Activated naive CD8-positive, alpha-beta T cell (primary cell): ENCODE data around the gene RASSF1.

Experiments
- H3K27ac Mint-ChIP-seq: one replicate; pipeline ENCODE4 v1.8.0; 2021; ENCODE audit warnings: mixed read lengths
- H3K27me3 Mint-ChIP-seq: one replicate; pipeline ENCODE4 v1.8.0; 2021; ENCODE audit warnings: mixed read lengths
- H3K36me3 Mint-ChIP-seq: one replicate; pipeline ENCODE4 v1.8.0; 2021; ENCODE audit warnings: mixed read lengths
- H3K4me1 Mint-ChIP-seq: one replicate; pipeline ENCODE4 v1.8.0; 2021; ENCODE audit warnings: low read depth, mixed read lengths
- H3K4me3 Mint-ChIP-seq: one replicate; pipeline ENCODE4 v1.8.0; 2021; ENCODE audit warnings: mild to moderate bottlenecking, mixed read lengths
- H3K9me3 Mint-ChIP-seq: one replicate; pipeline ENCODE4 v1.8.0; 2021; ENCODE audit warnings: low read depth, mixed read lengths

Gene RASSF1

DNA sequence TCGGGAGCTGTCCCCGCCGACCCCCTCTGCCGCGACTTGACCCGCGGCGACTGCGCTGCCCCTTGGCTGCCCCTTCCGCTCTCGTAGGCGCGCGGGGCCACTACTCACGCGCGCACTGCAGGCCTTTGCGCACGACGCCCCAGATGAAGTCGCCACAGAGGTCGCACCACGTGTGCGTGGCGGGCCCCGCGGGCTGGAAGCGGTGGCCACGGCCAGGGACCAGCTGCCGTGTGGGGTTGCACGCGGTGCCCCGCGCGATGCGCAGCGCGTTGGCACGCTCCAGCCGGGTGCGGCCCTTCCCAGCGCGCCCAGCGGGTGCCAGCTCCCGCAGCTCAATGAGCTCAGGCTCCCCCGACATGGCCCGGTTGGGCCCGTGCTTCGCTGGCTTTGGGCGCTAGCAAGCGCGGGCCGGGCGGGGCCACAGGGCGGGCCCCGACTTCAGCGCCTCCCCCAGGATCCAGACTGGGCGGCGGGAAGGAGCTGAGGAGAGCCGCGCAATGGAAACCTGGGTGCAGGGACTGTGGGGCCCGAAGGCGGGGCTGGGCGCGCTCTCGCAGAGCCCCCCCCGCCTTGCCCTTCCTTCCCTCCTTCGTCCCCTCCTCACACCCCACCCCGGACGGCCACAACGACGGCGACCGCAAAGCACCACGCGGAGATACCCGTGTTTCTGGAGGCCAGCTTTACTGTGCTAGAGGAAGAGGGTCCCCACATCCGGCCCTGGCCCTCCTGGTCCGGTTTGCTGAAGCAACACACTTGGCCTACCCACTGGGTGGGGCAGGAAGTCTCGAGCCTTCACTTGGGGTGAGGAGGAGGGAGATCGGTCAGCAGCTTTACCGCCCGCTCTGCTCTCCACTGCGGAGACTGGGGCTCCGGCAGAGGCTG lies at the start of gene RASSF1:
TSS of gene RASSF1 (minus strand) at position 389 of the 882 bp plus-strand sequence. CDS start at position 358, 31 bp downstream.
- Mint-ChIP-seq H3K4me3 (peak within 1 kb of the TSS; percentile 99), H3K27me3 (no peaks in the 10 kb centered on the region), H3K9me3 (no peaks in the 10 kb centered on the region), H3K27ac (peak within 1 kb of the TSS; percentile 99), H3K36me3 (no peaks in the 10 kb centered on the region), H3K4me1 (peaks cover 43% of the 10 kb centered on the region)

DNA sequence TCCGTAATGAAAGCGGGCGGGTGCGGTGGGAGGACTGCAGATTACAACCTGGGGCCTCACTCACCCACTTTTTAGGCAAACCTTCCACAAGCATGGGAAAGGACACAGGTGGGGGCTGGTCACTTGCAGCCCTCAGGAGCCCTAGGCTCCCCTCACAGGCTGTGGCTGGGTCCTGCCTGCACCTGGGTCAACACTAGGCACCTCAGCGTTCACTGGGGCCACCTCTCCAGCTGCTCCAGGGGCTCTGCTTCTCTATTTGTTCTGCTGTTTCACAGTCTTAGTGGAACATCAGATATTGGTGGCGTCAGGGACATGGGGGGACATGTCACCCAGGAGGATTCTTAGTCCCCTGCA lies 48.8 kb upstream of the RASSF1 start:
- no peaks in the 10 kb centered on the region for H3K36me3 Mint-ChIP-seq
- no peak overlapping the region for H3K27ac Mint-ChIP-seq
- no peak overlapping the region for H3K4me3 Mint-ChIP-seq
- H3K9me3 Mint-ChIP-seq = no peaks in the 10 kb centered on the region
- H3K27me3 Mint-ChIP-seq = no peaks in the 10 kb centered on the region
- H3K4me1 Mint-ChIP-seq = no peaks in the 10 kb centered on the region

GRCh38 chr3:50388720-50389413 lies 48.2 kb upstream of the RASSF1 start:
- Mint-ChIP-seq H3K4me3 (no peak overlapping the region), H3K9me3 (no peaks in the 10 kb centered on the region), H3K27ac (no peak overlapping the region)

GRCh38 chr3:50388016-50388719 lies 47.5 kb upstream of the RASSF1 start:
- Mint-ChIP-seq H3K4me3 (no peak overlapping the region), H3K9me3 (no peaks in the 10 kb centered on the region), H3K27ac (no peak overlapping the region), H3K27me3 (no peaks in the 10 kb centered on the region), H3K4me1 (no peaks in the 10 kb centered on the region), H3K36me3 (no peaks in the 10 kb centered on the region)

More at GRCh38 chr3:50388720-50389413, 48.2 kb upstream of the RASSF1 start:
- H3K27me3 Mint-ChIP-seq = no peaks in the 10 kb centered on the region
- no peaks in the 10 kb centered on the region for H3K4me1 Mint-ChIP-seq
- H3K36me3 Mint-ChIP-seq = no peaks in the 10 kb centered on the region

DNA sequence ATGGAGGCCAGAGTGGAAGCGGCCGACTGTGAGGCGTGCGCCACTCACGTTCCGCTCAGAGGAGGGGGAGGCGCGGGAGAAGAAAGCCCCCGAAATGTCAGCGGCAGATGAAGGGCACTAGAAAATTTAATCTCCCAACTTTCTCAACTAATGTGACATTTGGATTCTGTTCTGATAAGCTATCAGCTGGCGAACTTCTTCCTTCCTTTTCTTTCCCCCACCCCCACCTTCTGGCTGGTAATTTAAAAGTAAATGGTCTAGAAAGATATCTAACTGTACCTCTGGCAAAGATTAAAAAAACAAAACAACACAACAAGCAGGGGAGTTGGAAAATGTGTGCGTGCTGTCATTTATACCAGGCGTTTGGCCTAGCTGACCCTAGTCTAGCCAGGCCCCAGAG lies 45.1 kb upstream of the RASSF1 start:
- no peaks in the 10 kb centered on the region for H3K36me3 Mint-ChIP-seq
- no peak overlapping the region for H3K27ac Mint-ChIP-seq
- no peaks in the 10 kb centered on the region for H3K4me1 Mint-ChIP-seq
- no peaks in the 10 kb centered on the region for H3K9me3 Mint-ChIP-seq
- no peaks in the 10 kb centered on the region for H3K27me3 Mint-ChIP-seq
- no peak overlapping the region for H3K4me3 Mint-ChIP-seq

DNA sequence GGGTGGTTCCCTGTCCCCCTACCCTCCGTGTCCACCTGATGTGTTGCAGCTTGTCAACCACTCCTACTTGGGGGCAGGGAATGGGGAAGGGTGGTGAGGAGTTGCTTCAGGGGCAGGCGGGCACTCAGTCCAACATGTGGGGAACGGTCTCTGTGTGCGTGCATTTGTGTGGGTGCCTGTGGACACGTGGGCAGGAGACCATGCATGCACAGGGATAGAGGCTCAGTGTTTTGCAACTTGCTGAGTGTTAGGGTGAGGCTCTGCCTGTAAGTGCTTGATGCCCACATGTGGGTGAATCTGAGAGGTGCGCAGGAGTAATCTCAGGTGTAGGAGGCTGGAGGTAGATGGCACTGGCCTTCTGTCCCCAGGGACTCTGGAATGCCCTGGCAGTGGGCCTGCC lies 43.1 kb upstream of the RASSF1 start:
- no peaks in the 10 kb centered on the region for H3K9me3 Mint-ChIP-seq
- no peaks in the 10 kb centered on the region for H3K36me3 Mint-ChIP-seq
- H3K27ac Mint-ChIP-seq = no peak overlapping the region
- no peaks in the 10 kb centered on the region for H3K27me3 Mint-ChIP-seq
- no peak overlapping the region for H3K4me3 Mint-ChIP-seq
- H3K4me1 Mint-ChIP-seq = no peaks in the 10 kb centered on the region

GRCh38 chr3:50382722-50383121 lies 42.1 kb upstream of the RASSF1 start:
- no peaks in the 10 kb centered on the region for H3K9me3 Mint-ChIP-seq
- H3K4me3 Mint-ChIP-seq = no peak overlapping the region
- no peak overlapping the region for H3K27ac Mint-ChIP-seq
- H3K27me3 Mint-ChIP-seq = no peaks in the 10 kb centered on the region
- no peaks in the 10 kb centered on the region for H3K4me1 Mint-ChIP-seq
- H3K36me3 Mint-ChIP-seq = no peaks in the 10 kb centered on the region

GRCh38 chr3:50381383-50381782 lies 40.7 kb upstream of the RASSF1 start:
- Mint-ChIP-seq H3K4me1 (no peaks in the 10 kb centered on the region), H3K9me3 (no peaks in the 10 kb centered on the region), H3K27me3 (no peaks in the 10 kb centered on the region), H3K36me3 (no peaks in the 10 kb centered on the region), H3K4me3 (no peak overlapping the region), H3K27ac (no peak overlapping the region)

DNA sequence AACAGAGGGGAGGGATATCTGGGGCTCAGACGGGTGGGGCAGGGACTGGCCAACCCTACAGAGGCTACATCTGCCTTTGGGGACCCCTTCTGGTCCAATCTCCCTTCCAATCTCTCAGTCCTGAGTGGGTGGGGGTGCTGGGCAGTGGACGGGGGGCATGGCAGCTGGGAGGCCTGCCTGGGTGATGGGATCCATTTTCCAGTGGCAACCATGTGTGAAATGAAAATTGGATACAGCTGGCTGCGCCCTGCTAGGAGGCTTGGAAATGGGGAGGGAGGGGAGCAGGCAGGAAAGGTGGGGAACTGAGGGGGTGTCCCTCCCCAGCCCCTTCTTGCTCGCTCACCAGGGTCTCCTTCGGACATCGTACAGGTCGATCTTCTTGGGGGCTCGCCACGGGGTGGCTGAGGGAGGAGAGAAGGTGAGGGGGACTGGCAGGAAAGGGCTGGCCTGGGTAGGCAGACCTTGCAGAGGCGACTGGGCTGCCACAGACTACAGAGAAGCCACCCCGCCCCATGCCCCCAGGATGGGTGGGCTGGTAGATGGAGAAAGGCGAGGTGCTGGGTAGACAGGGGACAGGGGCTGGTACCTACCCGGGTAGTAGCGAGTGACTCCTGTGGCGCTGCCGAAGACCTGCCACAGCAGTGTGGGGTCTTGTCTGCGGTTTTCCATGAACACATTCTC lies 39.9 kb upstream of the RASSF1 start:
- Mint-ChIP-seq H3K4me1 (no peaks in the 10 kb centered on the region), H3K36me3 (no peaks in the 10 kb centered on the region), H3K27ac (no peak overlapping the region), H3K9me3 (no peaks in the 10 kb centered on the region), H3K27me3 (no peaks in the 10 kb centered on the region), H3K4me3 (no peak overlapping the region)

DNA sequence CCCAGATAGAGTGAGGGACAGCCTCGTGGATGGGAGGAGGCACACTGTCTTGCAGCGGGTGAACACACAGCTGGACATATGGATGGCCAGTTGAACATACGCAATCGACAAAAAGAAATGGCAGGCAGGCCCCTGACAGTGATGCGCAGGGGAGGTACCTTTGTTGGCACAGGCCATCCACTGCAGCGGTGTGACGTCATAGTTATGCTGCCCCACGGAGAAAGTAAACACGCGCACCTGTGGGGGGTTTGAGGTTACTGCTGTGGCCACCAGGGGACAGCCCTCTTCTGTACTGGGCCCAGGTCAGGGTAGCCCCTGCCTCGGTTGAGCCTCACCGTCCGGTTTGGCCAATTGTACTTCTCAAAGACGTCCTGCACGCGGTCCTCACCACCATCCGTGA lies 38.1 kb upstream of the RASSF1 start:
- no peak overlapping the region for H3K27ac Mint-ChIP-seq
- H3K4me1 Mint-ChIP-seq = no peaks in the 10 kb centered on the region
- no peaks in the 10 kb centered on the region for H3K27me3 Mint-ChIP-seq
- no peaks in the 10 kb centered on the region for H3K9me3 Mint-ChIP-seq
- H3K36me3 Mint-ChIP-seq = no peaks in the 10 kb centered on the region
- H3K4me3 Mint-ChIP-seq = no peak overlapping the region

- H3K36me3 Mint-ChIP-seq = no peaks in the 10 kb centered on the region
- no peaks in the 10 kb centered on the region for H3K9me3 Mint-ChIP-seq
- H3K4me1 Mint-ChIP-seq = peaks cover 2% of the 10 kb centered on the region
- H3K27ac Mint-ChIP-seq = no peak overlapping the region
- no peaks in the 10 kb centered on the region for H3K27me3 Mint-ChIP-seq
- H3K4me3 Mint-ChIP-seq = no peak overlapping the region
Observed at GRCh38 chr3:50378024-50378423, 37.4 kb upstream of the RASSF1 start.

GRCh38 chr3:50375258-50375931 lies 34.8 kb upstream of the RASSF1 start:
- Mint-ChIP-seq H3K27me3 (no peaks in the 10 kb centered on the region), H3K27ac (no peak overlapping the region), H3K4me1 (peaks cover 12% of the 10 kb centered on the region), H3K4me3 (no peak overlapping the region), H3K9me3 (no peaks in the 10 kb centered on the region), H3K36me3 (no peaks in the 10 kb centered on the region)

DNA sequence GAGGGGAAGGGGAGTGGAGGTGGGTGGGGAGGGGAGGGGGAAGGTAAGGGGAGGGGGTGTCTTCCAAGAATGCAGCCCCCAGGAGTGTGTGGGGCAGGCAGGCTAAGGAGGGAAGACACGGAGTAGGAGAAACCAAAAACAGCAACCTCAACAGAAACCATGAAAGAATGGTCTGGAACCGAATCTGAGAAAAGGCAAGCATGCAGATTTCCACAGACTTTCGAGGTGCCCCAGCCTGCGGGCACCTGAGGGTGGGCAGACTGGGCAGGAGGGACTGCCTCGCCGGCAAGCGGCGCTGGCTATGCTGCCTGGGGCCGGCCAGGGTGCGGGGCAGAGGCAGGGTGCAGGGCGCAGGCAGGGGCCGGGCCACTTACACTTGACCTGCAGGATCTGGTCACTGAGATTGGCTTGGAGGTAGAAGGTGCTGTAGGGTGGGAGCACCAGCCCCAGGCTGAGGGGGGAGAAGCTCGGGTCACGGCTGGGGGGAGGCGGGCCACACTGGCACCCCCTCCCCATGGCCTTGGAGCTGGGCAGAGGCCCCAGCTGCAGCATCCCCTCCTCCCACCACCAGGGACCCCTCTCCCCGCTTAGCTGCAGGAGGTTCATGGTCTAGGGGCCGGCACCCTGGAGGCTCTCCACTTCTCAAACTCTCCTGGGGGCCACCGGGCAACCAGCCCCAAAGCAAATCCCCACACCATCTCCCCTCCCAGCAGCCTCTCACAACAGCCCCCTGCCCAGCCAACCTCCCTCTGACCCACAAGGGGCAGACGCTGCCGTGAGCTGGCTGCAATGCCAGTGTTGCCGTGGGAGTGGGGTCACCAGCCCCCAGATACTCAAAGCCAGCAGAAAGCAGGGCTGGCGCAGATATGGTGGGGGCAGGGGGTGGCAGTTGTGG lies 34.0 kb upstream of the RASSF1 start:
- H3K36me3 Mint-ChIP-seq = no peaks in the 10 kb centered on the region
- peaks cover 12% of the 10 kb centered on the region for H3K4me1 Mint-ChIP-seq
- H3K27ac Mint-ChIP-seq = no peak overlapping the region
- H3K4me3 Mint-ChIP-seq = no peak overlapping the region
- no peaks in the 10 kb centered on the region for H3K9me3 Mint-ChIP-seq
- no peaks in the 10 kb centered on the region for H3K27me3 Mint-ChIP-seq
